Activated naive CD4-positive, alpha-beta T cell treated with anti-CD3 and anti-CD28 coated beads for 36 hours (primary cell): ENCODE results near the gene DCAF6. TPM values are rescaled to one million over a fixed set of nuclear protein-coding genes. Genes with fewer than 3 reads are reported as not detected.
A peak's percentile ranks its signal among the peaks of the same experiment; 100 is the strongest.

Experiments
- CTCF ChIA-PET: fragments of 350-600 bp; sonication (Branson Sonifier 250); formaldehyde crosslinking; loops from one replicate; lab custom pipeline; 2021; ENCODE audit warnings: antibody characterized with exemption; lab: Charles Lee
- DNase-seq: peaks from one replicate; pipeline ENCODE4 v3.0.0-alpha.2; 2020
- H3K27ac Mint-ChIP-seq: one replicate; pipeline ENCODE4 v1.8.0; 2021; ENCODE audit warnings: mild to moderate bottlenecking, mixed read lengths
- H3K27me3 Mint-ChIP-seq: one replicate; pipeline ENCODE4 v1.8.0; 2021; ENCODE audit warnings: low read depth, mixed read lengths
- H3K36me3 Mint-ChIP-seq: one replicate; pipeline ENCODE4 v1.8.0; 2021; ENCODE audit warnings: low read depth, mixed read lengths
- H3K4me1 Mint-ChIP-seq: one replicate; pipeline ENCODE4 v1.8.0; 2021; ENCODE audit warnings: low read depth, mixed read lengths
- H3K4me3 Mint-ChIP-seq: one replicate; pipeline ENCODE4 v1.8.0; 2021; ENCODE audit warnings: mild to moderate bottlenecking, moderate library complexity, mixed read lengths
- H3K9me3 Mint-ChIP-seq: one replicate; pipeline ENCODE4 v1.8.0; 2021; ENCODE audit warnings: mixed read lengths
- intact Hi-C: fragments of 100-400 bp; cut with micrococcal nuclease; formaldehyde crosslinking; loops from one replicate; pipeline ENCODE4 v1.15.1; 2023
- total RNA-seq, 2 experiments: library from RNA; stranded (reverse); gene quantifications; one replicate each; pipeline ENCODE4 v1.2.3, GENCODE V29; 2021

DCAF6 gene
- total RNA-seq, 2 experiments from 2014 or later: 15.4 to 15.9 TPM

GRCh38 chr1:168101336-168101735 is 164.9 kb downstream of the DCAF6 start:
- Mint-ChIP-seq H3K4me1 (no peaks in the 10 kb centered on the region), H3K27me3 (no peaks in the 10 kb centered on the region), H3K36me3 (no peaks in the 10 kb centered on the region), H3K27ac (no peak overlapping the region), H3K4me3 (no peak overlapping the region), H3K9me3 (no peaks in the 10 kb centered on the region)
- intact Hi-C loops: no loop called here
- CTCF ChIA-PET: interaction anchor here (1.1 to 2.8 kb wide), 3 partner anchors 19 to 44 kb away, joined by 3 to 12 read pairs (median 5); no protein-coding TSS in a partner anchor
- DNase-seq: no peak

GRCh38 chr1:168102487-168102886 is 166.0 kb downstream of the DCAF6 start:
- CTCF ChIA-PET: interaction anchor here (0.6 to 2.8 kb wide), 6 partner anchors 18 to 668 kb away, joined by 3 to 12 read pairs (median 4); no protein-coding TSS in a partner anchor
- no peaks in the 10 kb centered on the region for H3K27me3 Mint-ChIP-seq
- H3K36me3 Mint-ChIP-seq: no peaks in the 10 kb centered on the region
- DNase-seq: no peak
- no peaks in the 10 kb centered on the region for H3K4me1 Mint-ChIP-seq
- intact Hi-C loops: no loop called here
- no peak overlapping the region for H3K4me3 Mint-ChIP-seq
- no peaks in the 10 kb centered on the region for H3K9me3 Mint-ChIP-seq
- no peak overlapping the region for H3K27ac Mint-ChIP-seq

GRCh38 chr1:168104535-168104934 is 168.1 kb downstream of the DCAF6 start:
- H3K27me3 Mint-ChIP-seq: no peaks in the 10 kb centered on the region
- no peak overlapping the region for H3K27ac Mint-ChIP-seq
- intact Hi-C loops: no loop called here
- no peaks in the 10 kb centered on the region for H3K9me3 Mint-ChIP-seq
- no peak overlapping the region for H3K4me3 Mint-ChIP-seq
- H3K36me3 Mint-ChIP-seq: no peaks in the 10 kb centered on the region
- no peaks in the 10 kb centered on the region for H3K4me1 Mint-ChIP-seq
- CTCF ChIA-PET: no interaction called here
- DNase-seq: no peak

GRCh38 chr1:168105846-168106245 is 169.4 kb downstream of the DCAF6 start:
- Mint-ChIP-seq H3K9me3 (no peaks in the 10 kb centered on the region), H3K27me3 (no peaks in the 10 kb centered on the region), H3K4me1 (no peaks in the 10 kb centered on the region), H3K27ac (no peak overlapping the region), H3K36me3 (no peaks in the 10 kb centered on the region), H3K4me3 (no peak overlapping the region)
- no peak for DNase-seq
- CTCF ChIA-PET: interaction anchor here (1.1 kb wide), 1 partner anchor 22 kb away, joined by 4 read pairs; no protein-coding TSS in a partner anchor
- intact Hi-C loops: no loop called here

GRCh38 chr1:168106274-168106673 is 169.8 kb downstream of the DCAF6 start:
- DNase-seq: no peak
- no peaks in the 10 kb centered on the region for H3K9me3 Mint-ChIP-seq
- no peaks in the 10 kb centered on the region for H3K27me3 Mint-ChIP-seq
- CTCF ChIA-PET: no interaction called here
- intact Hi-C loops: no loop called here
- no peaks in the 10 kb centered on the region for H3K4me1 Mint-ChIP-seq
- no peaks in the 10 kb centered on the region for H3K36me3 Mint-ChIP-seq
- no peak overlapping the region for H3K4me3 Mint-ChIP-seq
- no peak overlapping the region for H3K27ac Mint-ChIP-seq

GRCh38 chr1:168110896-168111545 is 174.5 kb downstream of the DCAF6 start:
- CTCF ChIA-PET: interaction anchor here (0.6 to 0.7 kb wide), 2 partner anchors 17 to 27 kb away, joined by 5 read pairs; no protein-coding TSS in a partner anchor
- Mint-ChIP-seq H3K4me1 (peaks cover 11% of the 10 kb centered on the region), H3K36me3 (no peaks in the 10 kb centered on the region)

GRCh38 chr1:168112673-168113305 is 176.3 kb downstream of the DCAF6 start:
- no peak overlapping the region for H3K4me3 Mint-ChIP-seq
- peak; percentile 88 for DNase-seq
- no peaks in the 10 kb centered on the region for H3K36me3 Mint-ChIP-seq
- peaks cover 11% of the 10 kb centered on the region for H3K4me1 Mint-ChIP-seq
- no peaks in the 10 kb centered on the region for H3K27me3 Mint-ChIP-seq
- no peak overlapping the region for H3K27ac Mint-ChIP-seq
- no peaks in the 10 kb centered on the region for H3K9me3 Mint-ChIP-seq
- CTCF ChIA-PET: interaction anchor here (0.5 kb wide), 1 partner anchor 36 kb away, joined by 3 read pairs; no protein-coding TSS in a partner anchor
- intact Hi-C loops: loop anchor here (1.0 kb wide), 1 partner anchor 26 kb away; no protein-coding TSS in a partner anchor

More at GRCh38 chr1:168110896-168111545, 174.5 kb downstream of the DCAF6 start:
- Mint-ChIP-seq H3K4me3 (no peak overlapping the region), H3K9me3 (no peaks in the 10 kb centered on the region), H3K27me3 (no peaks in the 10 kb centered on the region), H3K27ac (no peak overlapping the region)
- intact Hi-C loops: no loop called here
- no peak for DNase-seq

- CTCF ChIA-PET: interaction anchor here (0.6 to 1.2 kb wide), 3 partner anchors 29 to 163 kb away, joined by 3 read pairs; no protein-coding TSS in a partner anchor
- DNase-seq: no peak
- H3K9me3 Mint-ChIP-seq: peaks cover 5% of the 10 kb centered on the region
- H3K4me3 Mint-ChIP-seq: no peak overlapping the region
- no peak overlapping the region for H3K27ac Mint-ChIP-seq
- no peaks in the 10 kb centered on the region for H3K36me3 Mint-ChIP-seq
- peaks cover 11% of the 10 kb centered on the region for H3K4me1 Mint-ChIP-seq
- H3K27me3 Mint-ChIP-seq: peaks cover 7% of the 10 kb centered on the region
- intact Hi-C loops: no loop called here
Measured at GRCh38 chr1:168114845-168115244, 178.4 kb downstream of the DCAF6 start.

GRCh38 chr1:168116327-168116799 is 179.9 kb downstream of the DCAF6 start:
- Mint-ChIP-seq H3K9me3 (peaks cover 5% of the 10 kb centered on the region), H3K4me1 (peaks cover 11% of the 10 kb centered on the region), H3K27me3 (peaks cover 17% of the 10 kb centered on the region), H3K4me3 (no peak overlapping the region), H3K27ac (no peak overlapping the region), H3K36me3 (no peaks in the 10 kb centered on the region)
- intact Hi-C loops: no loop called here
- DNase-seq: no peak
- CTCF ChIA-PET: interaction anchor here (0.9 kb wide), 1 partner anchor 9 kb away, joined by 4 read pairs; no protein-coding TSS in a partner anchor

GRCh38 chr1:168119750-168120149 is 183.3 kb downstream of the DCAF6 start:
- no peak for DNase-seq
- H3K9me3 Mint-ChIP-seq: peaks cover 5% of the 10 kb centered on the region
- CTCF ChIA-PET: no interaction called here
- no peak overlapping the region for H3K27ac Mint-ChIP-seq
- no peak overlapping the region for H3K4me3 Mint-ChIP-seq
- intact Hi-C loops: no loop called here
- H3K27me3 Mint-ChIP-seq: peaks cover 27% of the 10 kb centered on the region
- H3K4me1 Mint-ChIP-seq: no peaks in the 10 kb centered on the region
- no peaks in the 10 kb centered on the region for H3K36me3 Mint-ChIP-seq

GRCh38 chr1:168121401-168122011 is 185.0 kb downstream of the DCAF6 start:
- Mint-ChIP-seq H3K27me3 (peaks cover 27% of the 10 kb centered on the region), H3K27ac (no peak overlapping the region), H3K4me3 (no peak overlapping the region), H3K4me1 (no peaks in the 10 kb centered on the region), H3K9me3 (peaks cover 5% of the 10 kb centered on the region), H3K36me3 (no peaks in the 10 kb centered on the region)
- intact Hi-C loops: no loop called here
- DNase-seq: no peak
- CTCF ChIA-PET: interaction anchor here (0.6 to 2.1 kb wide), 2 partner anchors 37 to 179 kb away, joined by 3 to 9 read pairs; no protein-coding TSS in a partner anchor

- H3K4me3 Mint-ChIP-seq: no peak overlapping the region
- no peaks in the 10 kb centered on the region for H3K4me1 Mint-ChIP-seq
- intact Hi-C loops: no loop called here
- peaks cover 25% of the 10 kb centered on the region for H3K27me3 Mint-ChIP-seq
- no peaks in the 10 kb centered on the region for H3K36me3 Mint-ChIP-seq
- no peak for DNase-seq
- CTCF ChIA-PET: no interaction called here
- no peak overlapping the region for H3K27ac Mint-ChIP-seq
- peaks cover 4% of the 10 kb centered on the region for H3K9me3 Mint-ChIP-seq
Measured at GRCh38 chr1:168125051-168125450, 188.6 kb downstream of the DCAF6 start.
